GM23338 (cell line): Measurements from ENCODE around the gene NCBP1. TPM values are rescaled to one million over a fixed set of nuclear protein-coding genes. Genes with fewer than 3 reads are reported as not detected.

Experiments used
- ATAC-seq: fragments of 200-7000 bp; cut with Tn5 transposase; 3 replicates; pipeline ENCODE4 v1.9.1; 2020
- DNase-seq: peaks from one replicate; pipeline ENCODE4 v3.0.0-alpha.2; 2015; ENCODE audit warnings: low spot score
- H2AFZ ChIP-seq: fragments of 200-600 bp; sonication (generic); 2 replicates; pipeline ENCODE4 v1.8.0; 2016; ENCODE audit warnings: antibody characterized with exemption, mild to moderate bottlenecking, moderate library complexity
- H3F3A ChIP-seq: fragments of 200-600 bp; sonication (generic); replicated peaks from 2 replicates; pipeline ENCODE4 v1.8.0; 2017; ENCODE audit warnings: antibody characterized with exemption, mixed run types, low read depth
- H3K27ac ChIP-seq: fragments of 200-600 bp; sonication (generic); 2 replicates; pipeline ENCODE4 v1.6.1; 2016; ENCODE audit warnings: low read depth
- H3K27me3 ChIP-seq: fragments of 200-600 bp; sonication (generic); 2 replicates; pipeline ENCODE4 v1.8.0; 2016; ENCODE audit warnings: mild to moderate bottlenecking, mixed run types, moderate library complexity; ENCODE audit not compliant: insufficient read depth
- H3K36me3 ChIP-seq: fragments of 200-600 bp; sonication (generic); 2 replicates; pipeline ENCODE4 v1.8.0; 2016; ENCODE audit warnings: mild to moderate bottlenecking; ENCODE audit not compliant: insufficient read depth
- H3K4me1 ChIP-seq: fragments of 200-600 bp; sonication (generic); 2 replicates; pipeline ENCODE4 v1.8.0; 2016; ENCODE audit warnings: mild to moderate bottlenecking, moderate library complexity; ENCODE audit not compliant: insufficient read depth
- H3K4me2 ChIP-seq: fragments of 200-600 bp; sonication (generic); 2 replicates; pipeline ENCODE4 v1.7.1; 2017; ENCODE audit warnings: mixed run types
- H3K4me3 ChIP-seq: fragments of 200-600 bp; sonication (generic); 2 replicates; pipeline ENCODE4 v1.6.1; 2016; ENCODE audit warnings: mixed run types
- H3K79me2 ChIP-seq: fragments of 200-600 bp; sonication (generic); replicated peaks from 2 replicates; pipeline ENCODE4 v1.8.0; 2017; ENCODE audit warnings: mild to moderate bottlenecking; ENCODE audit not compliant: insufficient read depth
- H3K9me2 ChIP-seq: fragments of 200-600 bp; sonication (generic); 2 replicates; pipeline ENCODE4 v1.8.0; 2017; ENCODE audit not compliant: insufficient read depth
- H4K20me1 ChIP-seq: fragments of 200-600 bp; sonication (generic); replicated peaks from 2 replicates; pipeline ENCODE4 v1.8.0; 2017; ENCODE audit warnings: mild to moderate bottlenecking; ENCODE audit not compliant: insufficient read depth
- H3K27ac Mint-ChIP-seq: 2 replicates; pipeline ENCODE4 v1.8.0; 2020; ENCODE audit warnings: inconsistent platforms, mild to moderate bottlenecking, moderate library complexity, mixed read lengths
- H3K27me3 Mint-ChIP-seq: 3 replicates; pipeline ENCODE4 v1.8.0; 2022; ENCODE audit warnings: low read depth, mild to moderate bottlenecking, moderate library complexity, mixed read lengths, inconsistent platforms; ENCODE audit not compliant: insufficient read depth, poor library complexity
- H3K36me3 Mint-ChIP-seq: 3 replicates; pipeline ENCODE4 v1.8.0; 2021; ENCODE audit warnings: low read depth, mild to moderate bottlenecking, inconsistent platforms, moderate library complexity, mixed read lengths
- H3K4me1 Mint-ChIP-seq: 3 replicates; pipeline ENCODE4 v1.8.0; 2020; ENCODE audit warnings: mild to moderate bottlenecking, inconsistent platforms, mixed read lengths
- H3K4me3 Mint-ChIP-seq: 3 replicates; pipeline ENCODE4 v1.8.0; 2021; ENCODE audit warnings: moderate library complexity, mild to moderate bottlenecking, inconsistent platforms, mixed read lengths
- H3K9me3 Mint-ChIP-seq: 3 replicates; pipeline ENCODE4 v1.8.0; 2020; ENCODE audit warnings: moderate library complexity, mild to moderate bottlenecking, inconsistent platforms, mixed read lengths
- CREB1 ChIP-seq: fragments of 250-450 bp; sonication (Bioruptor Pico); IDR thresholded peaks from 2 replicates; pipeline ENCODE4 v1.5.0; 2020; ENCODE audit warnings: low read depth, mild to moderate bottlenecking, moderate library complexity
- ETS1 ChIP-seq: IDR thresholded peaks from 2 replicates; pipeline ENCODE4 v1.6.1; 2016; ENCODE audit warnings: antibody characterized with exemption
- EZH2 ChIP-seq: fragments of 200-600 bp; sonication (generic); IDR thresholded peaks from one replicate; pipeline ENCODE4 v1.8.0; 2017; ENCODE audit warnings: antibody characterized with exemption, mild to moderate bottlenecking, low read depth; ENCODE audit not compliant: unreplicated experiment
- JUNB ChIP-seq: IDR thresholded peaks from one replicate; pipeline ENCODE4 v1.6.1; 2016; ENCODE audit warnings: antibody characterized with exemption; ENCODE audit not compliant: unreplicated experiment
- NANOG ChIP-seq: IDR thresholded peaks from 2 replicates; pipeline ENCODE4 v1.6.1; 2016; ENCODE audit warnings: antibody characterized with exemption, borderline replicate concordance
- POLR2AphosphoS5 ChIP-seq: IDR thresholded peaks from 2 replicates; pipeline ENCODE4 v1.6.1; 2016; ENCODE audit warnings: antibody characterized with exemption, low read depth
- STAT1 ChIP-seq: IDR thresholded peaks from one replicate; pipeline ENCODE4 v1.6.1; 2016; ENCODE audit warnings: antibody characterized with exemption; ENCODE audit not compliant: unreplicated experiment
- ZNF114 ChIP-seq: fragments of 250-450 bp; sonication (Bioruptor Pico); IDR thresholded peaks from 2 replicates; pipeline ENCODE4 v1.5.0; 2020; ENCODE audit warnings: mild to moderate bottlenecking, moderate library complexity
- ZNF331 ChIP-seq: fragments of 250-450 bp; sonication (Bioruptor Pico); IDR thresholded peaks from 2 replicates; pipeline ENCODE4 v1.5.0; 2020; ENCODE audit warnings: low read depth, mild to moderate bottlenecking, moderate library complexity
- polyA plus RNA-seq: library from polyadenylated mRNA; unstranded; fragments of >200 nt; fragmentation: Nextera tagmentation; extraction: Ambion mirVana; gene quantifications from 2 replicates; pipeline ENCODE4 v1.2.1, GENCODE V29; 2016
- total RNA-seq: library from RNA; depleted of rRNA; stranded (reverse); fragments of >200 nt; shearing (Covaris generic); gene quantifications from 2 replicates; pipeline ENCODE4 v1.2.3, GENCODE V29; 2014
- TF ChIP-seq, protein P1 (sequence below): IDR thresholded peaks from one replicate; pipeline ENCODE4 v1.6.1; 2018; ENCODE audit warnings: antibody characterized with exemption; ENCODE audit not compliant: unreplicated experiment
- TF ChIP-seq, protein P2 (sequence below): fragments of 250-450 bp; sonication (Bioruptor Pico); IDR thresholded peaks from 2 replicates; pipeline ENCODE4 v1.5.0; 2020; ENCODE audit warnings: mild to moderate bottlenecking, moderate library complexity
- TF ChIP-seq, protein P3 (sequence below), 2 experiments: fragments of 200-600 bp in 1 of 2; sonication (generic) in 1 of 2; conservative IDR thresholded peaks; 2 replicates each; pipeline versions ENCODE4 v1.5.1 to v1.6.1; 2016 to 2017; ENCODE audit warnings: antibody characterized with exemption in 2 of 2, low read depth in 2 of 2, mild to moderate bottlenecking in 2 of 2, moderate library complexity in 1 of 2

The NCBP1 gene
- total and polyA plus RNA-seq, 2 experiments from 2014 or later, result 43.9 to 60.2 TPM

DNA sequence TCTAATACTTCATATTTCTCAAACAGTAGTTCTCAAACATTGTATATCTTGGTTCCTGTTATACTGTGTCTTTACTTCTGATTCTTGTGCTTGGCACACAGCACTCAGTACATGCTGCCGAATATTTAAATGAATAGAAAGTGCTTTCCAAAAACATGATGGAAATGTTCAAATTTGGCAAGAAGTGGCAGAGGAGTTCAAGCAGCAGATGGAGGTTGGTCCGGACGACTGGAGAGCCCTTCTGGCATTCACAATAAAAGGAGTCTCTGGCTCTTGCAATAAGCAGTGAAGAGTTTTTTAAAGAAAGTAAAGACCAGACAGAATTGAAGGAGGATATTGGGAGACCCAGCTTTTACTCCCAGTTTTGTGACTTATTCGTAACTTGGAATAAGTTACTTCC lies 36.7 kb upstream of the NCBP1 start:
- H3K4me1 ChIP-seq, result no peaks in the 10 kb centered on the region
- no peak for TF ChIP-seq POLR2AphosphoS5
- TF ChIP-seq CREB1, result no peak
- TF ChIP-seq ETS1, result no peak
- TF ChIP-seq EZH2, result no peak
- no peak for TF ChIP-seq JUNB
- TF ChIP-seq ZNF114 (CRISPR knock-in tag), result no peak
- no peak for TF ChIP-seq ZNF331 (CRISPR knock-in tag)
- TF ChIP-seq STAT1, result no peak
- no peak for TF ChIP-seq NANOG
- TF ChIP-seq, protein P1, sequence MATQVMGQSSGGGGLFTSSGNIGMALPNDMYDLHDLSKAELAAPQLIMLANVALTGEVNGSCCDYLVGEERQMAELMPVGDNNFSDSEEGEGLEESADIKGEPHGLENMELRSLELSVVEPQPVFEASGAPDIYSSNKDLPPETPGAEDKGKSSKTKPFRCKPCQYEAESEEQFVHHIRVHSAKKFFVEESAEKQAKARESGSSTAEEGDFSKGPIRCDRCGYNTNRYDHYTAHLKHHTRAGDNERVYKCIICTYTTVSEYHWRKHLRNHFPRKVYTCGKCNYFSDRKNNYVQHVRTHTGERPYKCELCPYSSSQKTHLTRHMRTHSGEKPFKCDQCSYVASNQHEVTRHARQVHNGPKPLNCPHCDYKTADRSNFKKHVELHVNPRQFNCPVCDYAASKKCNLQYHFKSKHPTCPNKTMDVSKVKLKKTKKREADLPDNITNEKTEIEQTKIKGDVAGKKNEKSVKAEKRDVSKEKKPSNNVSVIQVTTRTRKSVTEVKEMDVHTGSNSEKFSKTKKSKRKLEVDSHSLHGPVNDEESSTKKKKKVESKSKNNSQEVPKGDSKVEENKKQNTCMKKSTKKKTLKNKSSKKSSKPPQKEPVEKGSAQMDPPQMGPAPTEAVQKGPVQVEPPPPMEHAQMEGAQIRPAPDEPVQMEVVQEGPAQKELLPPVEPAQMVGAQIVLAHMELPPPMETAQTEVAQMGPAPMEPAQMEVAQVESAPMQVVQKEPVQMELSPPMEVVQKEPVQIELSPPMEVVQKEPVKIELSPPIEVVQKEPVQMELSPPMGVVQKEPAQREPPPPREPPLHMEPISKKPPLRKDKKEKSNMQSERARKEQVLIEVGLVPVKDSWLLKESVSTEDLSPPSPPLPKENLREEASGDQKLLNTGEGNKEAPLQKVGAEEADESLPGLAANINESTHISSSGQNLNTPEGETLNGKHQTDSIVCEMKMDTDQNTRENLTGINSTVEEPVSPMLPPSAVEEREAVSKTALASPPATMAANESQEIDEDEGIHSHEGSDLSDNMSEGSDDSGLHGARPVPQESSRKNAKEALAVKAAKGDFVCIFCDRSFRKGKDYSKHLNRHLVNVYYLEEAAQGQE, result no peak
- TF ChIP-seq, protein P2, sequence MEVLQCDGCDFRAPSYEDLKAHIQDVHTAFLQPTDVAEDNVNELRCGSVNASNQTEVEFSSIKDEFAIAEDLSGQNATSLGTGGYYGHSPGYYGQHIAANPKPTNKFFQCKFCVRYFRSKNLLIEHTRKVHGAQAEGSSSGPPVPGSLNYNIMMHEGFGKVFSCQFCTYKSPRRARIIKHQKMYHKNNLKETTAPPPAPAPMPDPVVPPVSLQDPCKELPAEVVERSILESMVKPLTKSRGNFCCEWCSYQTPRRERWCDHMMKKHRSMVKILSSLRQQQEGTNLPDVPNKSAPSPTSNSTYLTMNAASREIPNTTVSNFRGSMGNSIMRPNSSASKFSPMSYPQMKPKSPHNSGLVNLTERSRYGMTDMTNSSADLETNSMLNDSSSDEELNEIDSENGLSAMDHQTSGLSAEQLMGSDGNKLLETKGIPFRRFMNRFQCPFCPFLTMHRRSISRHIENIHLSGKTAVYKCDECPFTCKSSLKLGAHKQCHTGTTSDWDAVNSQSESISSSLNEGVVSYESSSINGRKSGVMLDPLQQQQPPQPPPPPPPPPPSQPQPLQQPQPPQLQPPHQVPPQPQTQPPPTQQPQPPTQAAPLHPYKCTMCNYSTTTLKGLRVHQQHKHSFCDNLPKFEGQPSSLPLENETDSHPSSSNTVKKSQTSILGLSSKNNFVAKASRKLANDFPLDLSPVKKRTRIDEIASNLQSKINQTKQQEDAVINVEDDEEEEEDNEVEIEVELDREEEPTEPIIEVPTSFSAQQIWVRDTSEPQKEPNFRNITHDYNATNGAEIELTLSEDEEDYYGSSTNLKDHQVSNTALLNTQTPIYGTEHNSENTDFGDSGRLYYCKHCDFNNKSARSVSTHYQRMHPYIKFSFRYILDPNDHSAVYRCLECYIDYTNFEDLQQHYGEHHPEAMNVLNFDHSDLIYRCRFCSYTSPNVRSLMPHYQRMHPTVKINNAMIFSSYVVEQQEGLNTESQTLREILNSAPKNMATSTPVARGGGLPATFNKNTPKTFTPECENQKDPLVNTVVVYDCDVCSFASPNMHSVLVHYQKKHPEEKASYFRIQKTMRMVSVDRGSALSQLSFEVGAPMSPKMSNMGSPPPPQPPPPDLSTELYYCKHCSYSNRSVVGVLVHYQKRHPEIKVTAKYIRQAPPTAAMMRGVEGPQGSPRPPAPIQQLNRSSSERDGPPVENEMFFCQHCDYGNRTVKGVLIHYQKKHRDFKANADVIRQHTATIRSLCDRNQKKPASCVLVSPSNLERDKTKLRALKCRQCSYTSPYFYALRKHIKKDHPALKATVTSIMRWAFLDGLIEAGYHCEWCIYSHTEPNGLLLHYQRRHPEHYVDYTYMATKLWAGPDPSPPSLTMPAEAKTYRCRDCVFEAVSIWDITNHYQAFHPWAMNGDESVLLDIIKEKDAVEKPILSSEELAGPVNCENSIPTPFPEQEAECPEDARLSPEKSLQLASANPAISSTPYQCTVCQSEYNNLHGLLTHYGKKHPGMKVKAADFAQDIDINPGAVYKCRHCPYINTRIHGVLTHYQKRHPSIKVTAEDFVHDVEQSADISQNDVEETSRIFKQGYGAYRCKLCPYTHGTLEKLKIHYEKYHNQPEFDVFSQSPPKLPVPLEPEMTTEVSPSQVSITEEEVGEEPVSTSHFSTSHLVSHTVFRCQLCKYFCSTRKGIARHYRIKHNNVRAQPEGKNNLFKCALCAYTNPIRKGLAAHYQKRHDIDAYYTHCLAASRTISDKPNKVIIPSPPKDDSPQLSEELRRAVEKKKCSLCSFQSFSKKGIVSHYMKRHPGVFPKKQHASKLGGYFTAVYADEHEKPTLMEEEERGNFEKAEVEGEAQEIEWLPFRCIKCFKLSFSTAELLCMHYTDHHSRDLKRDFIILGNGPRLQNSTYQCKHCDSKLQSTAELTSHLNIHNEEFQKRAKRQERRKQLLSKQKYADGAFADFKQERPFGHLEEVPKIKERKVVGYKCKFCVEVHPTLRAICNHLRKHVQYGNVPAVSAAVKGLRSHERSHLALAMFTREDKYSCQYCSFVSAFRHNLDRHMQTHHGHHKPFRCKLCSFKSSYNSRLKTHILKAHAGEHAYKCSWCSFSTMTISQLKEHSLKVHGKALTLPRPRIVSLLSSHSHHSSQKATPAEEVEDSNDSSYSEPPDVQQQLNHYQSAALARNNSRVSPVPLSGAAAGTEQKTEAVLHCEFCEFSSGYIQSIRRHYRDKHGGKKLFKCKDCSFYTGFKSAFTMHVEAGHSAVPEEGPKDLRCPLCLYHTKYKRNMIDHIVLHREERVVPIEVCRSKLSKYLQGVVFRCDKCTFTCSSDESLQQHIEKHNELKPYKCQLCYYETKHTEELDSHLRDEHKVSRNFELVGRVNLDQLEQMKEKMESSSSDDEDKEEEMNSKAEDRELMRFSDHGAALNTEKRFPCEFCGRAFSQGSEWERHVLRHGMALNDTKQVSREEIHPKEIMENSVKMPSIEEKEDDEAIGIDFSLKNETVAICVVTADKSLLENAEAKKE (CRISPR knock-in tag), result no peak
- TF ChIP-seq, protein P3, sequence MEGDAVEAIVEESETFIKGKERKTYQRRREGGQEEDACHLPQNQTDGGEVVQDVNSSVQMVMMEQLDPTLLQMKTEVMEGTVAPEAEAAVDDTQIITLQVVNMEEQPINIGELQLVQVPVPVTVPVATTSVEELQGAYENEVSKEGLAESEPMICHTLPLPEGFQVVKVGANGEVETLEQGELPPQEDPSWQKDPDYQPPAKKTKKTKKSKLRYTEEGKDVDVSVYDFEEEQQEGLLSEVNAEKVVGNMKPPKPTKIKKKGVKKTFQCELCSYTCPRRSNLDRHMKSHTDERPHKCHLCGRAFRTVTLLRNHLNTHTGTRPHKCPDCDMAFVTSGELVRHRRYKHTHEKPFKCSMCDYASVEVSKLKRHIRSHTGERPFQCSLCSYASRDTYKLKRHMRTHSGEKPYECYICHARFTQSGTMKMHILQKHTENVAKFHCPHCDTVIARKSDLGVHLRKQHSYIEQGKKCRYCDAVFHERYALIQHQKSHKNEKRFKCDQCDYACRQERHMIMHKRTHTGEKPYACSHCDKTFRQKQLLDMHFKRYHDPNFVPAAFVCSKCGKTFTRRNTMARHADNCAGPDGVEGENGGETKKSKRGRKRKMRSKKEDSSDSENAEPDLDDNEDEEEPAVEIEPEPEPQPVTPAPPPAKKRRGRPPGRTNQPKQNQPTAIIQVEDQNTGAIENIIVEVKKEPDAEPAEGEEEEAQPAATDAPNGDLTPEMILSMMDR (conservative IDR thresholded peaks at IDR 0.05; ENCODE audit: low read depth in 2 of 2), result no peak
- no peaks in the 10 kb centered on the region for H3K27me3 ChIP-seq
- no peak overlapping the region for H3K4me3 ChIP-seq
- no peak overlapping the region for H3K4me2 ChIP-seq
- Mint-ChIP-seq H3K27ac (no peak overlapping the region), H3K9me3 (no peaks in the 10 kb centered on the region), H3K4me3 (no peak overlapping the region), H3K36me3 (peaks cover 17% of the 10 kb centered on the region; the same call in 2 of the 3 replicates), H3K4me1 (peaks cover 8% of the 10 kb centered on the region), H3K27me3 (no peaks in the 10 kb centered on the region)
- H2AFZ ChIP-seq, result no peak overlapping the region
- no peak for ATAC-seq
- no peaks in the 10 kb centered on the region for H3F3A ChIP-seq
- DNase-seq, result no peak
- H3K36me3 ChIP-seq, result no peaks in the 10 kb centered on the region
- H4K20me1 ChIP-seq, result no peaks in the 10 kb centered on the region
- no peaks in the 10 kb centered on the region for H3K79me2 ChIP-seq
- no peaks in the 10 kb centered on the region for H3K9me2 ChIP-seq
- no peak overlapping the region for H3K27ac ChIP-seq
